Skeletal muscle cell (primary cell): ENCODE data around the gene RNASE7.
"Not testable (repeated sequence)": the region's sequence is repeated elsewhere in the genome, so short reads cannot be mapped to it uniquely, and the experiment has no call there.

ENCODE experiments used
- DNase-seq: peaks from one replicate; pipeline ENCODE4 v3.0.0-alpha.2; 2010; ENCODE audit warnings: low read depth
- H3K4me3 ChIP-seq: 2 replicates; pipeline ENCODE4 v1.5.1; 2011; ENCODE audit warnings: low read depth, mild to moderate bottlenecking, control low read depth, low read length, moderate library complexity

Gene RNASE7, protein sequence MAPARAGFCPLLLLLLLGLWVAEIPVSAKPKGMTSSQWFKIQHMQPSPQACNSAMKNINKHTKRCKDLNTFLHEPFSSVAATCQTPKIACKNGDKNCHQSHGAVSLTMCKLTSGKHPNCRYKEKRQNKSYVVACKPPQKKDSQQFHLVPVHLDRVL

DNA sequence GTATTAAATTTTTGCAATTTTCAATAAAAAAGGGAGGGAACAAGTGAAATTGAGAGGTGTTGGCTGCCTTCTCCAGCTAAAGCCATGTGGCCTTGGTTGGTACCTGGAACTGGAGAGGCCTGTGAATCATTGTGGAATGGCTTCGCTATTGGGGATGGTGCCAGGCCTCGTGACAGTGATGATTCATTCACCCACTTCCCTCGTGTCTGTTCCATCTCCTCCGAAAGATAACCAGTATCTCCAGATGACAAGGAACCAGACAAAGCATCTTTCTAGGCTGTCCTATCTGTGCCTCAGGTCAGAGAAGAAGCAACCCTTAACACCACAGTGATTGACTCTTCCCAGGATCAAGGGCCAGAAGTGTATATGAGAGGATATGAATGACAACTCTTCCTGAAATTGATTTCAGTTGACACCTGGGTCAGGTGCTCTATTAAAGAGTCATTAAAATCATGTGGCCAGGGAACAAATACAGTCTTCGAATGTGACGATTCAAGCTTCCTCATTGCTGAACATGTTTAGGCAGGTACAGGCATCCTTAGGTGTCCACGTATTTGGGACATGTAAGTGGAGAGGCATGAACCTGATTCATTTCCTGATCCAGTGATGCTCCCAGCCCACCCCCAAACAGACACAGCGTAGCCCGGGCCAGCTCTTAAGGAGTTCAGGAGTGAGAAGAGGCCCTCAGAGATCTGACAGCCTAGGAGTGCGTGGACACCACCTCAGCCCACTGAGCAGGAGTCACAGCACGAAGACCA, at the start of gene RNASE7:
TSS of gene RNASE7 (plus strand) at position 687 of the 758 bp plus-strand sequence. CDS start 631 bp downstream, outside the sequence.
- DNase-seq: no peak
- H3K4me3 ChIP-seq: no peak within 1 kb of the TSS

DNA sequence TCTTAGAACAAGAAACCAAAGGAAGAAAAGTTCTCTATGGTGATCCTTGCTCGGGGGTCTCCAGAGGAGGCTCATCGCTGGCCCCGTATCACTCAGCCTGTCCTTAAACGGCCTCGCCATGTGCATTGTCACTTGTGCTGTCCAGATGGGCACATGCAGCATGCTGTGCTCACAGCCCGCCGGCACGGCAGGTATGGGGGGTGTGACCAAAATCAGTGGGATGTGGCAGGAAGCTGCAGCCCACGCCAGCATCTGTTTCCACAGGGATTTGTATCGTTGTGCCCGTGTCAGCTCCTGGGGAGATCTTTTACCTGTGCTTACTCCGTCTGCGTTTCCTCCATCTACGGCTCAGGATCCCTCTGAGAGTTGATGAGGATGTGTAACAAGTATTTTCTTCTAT, 45.6 kb upstream of the RNASE7 start:
- DNase-seq: no peak
- H3K4me3 ChIP-seq: no peak overlapping the region

DNA sequence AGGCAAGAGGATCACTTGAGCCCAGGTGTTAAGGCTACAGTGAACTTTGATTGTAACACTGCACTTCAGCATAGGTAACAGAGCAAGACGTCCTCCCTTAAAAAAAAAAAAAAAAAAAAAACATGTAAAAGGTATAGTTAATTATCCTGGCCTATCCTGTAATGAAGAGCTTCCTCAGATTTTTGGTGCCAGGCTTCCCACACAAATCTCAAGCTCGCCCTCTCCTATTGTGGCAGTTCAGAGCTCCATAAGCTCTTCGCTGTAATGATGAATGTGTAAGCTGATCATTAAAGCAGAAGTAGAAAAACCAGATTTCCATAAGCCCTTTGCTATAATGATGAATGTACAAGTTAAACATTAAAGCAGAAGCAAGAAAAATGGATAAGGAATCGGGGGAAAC, 45.0 kb upstream of the RNASE7 start:
- H3K4me3 ChIP-seq: no peak overlapping the region
- no peak for DNase-seq

DNA sequence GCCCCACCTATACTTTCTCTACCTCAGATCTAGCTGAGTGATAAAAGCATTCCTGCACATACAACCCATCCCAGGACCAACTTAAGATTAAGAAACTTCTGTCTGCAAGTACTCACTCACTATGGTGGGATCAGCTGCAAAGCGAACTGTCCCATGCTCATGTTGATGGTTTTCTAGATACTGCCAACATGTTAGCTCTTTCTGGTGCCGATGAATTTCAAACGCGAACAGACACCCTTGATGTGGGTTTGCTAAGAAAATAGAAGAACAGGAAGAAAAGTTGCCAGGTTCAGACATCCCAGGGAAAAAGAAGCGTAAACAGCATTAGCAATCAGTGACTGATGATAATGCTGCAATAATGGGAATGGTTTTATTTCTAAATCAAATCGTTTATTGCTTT, 44.6 kb upstream of the RNASE7 start:
- DNase-seq: no peak
- no peak overlapping the region for H3K4me3 ChIP-seq

- DNase-seq: no peak
- no peak overlapping the region for H3K4me3 ChIP-seq
These were observed 44.0 kb upstream of the RNASE7 start for GRCh38 chr14:20998139-20998538.

GRCh38 chr14:20998674-20999366, 43.3 kb upstream of the RNASE7 start, which contains the start of gene SLC39A2:
SLC39A2 (plus strand) TSS chr14:20999293; CDS start chr14:20999447, 154 bp downstream.
- H3K4me3 ChIP-seq: no peak within 1 kb of the TSS
- peak; percentile 28 for DNase-seq

DNA sequence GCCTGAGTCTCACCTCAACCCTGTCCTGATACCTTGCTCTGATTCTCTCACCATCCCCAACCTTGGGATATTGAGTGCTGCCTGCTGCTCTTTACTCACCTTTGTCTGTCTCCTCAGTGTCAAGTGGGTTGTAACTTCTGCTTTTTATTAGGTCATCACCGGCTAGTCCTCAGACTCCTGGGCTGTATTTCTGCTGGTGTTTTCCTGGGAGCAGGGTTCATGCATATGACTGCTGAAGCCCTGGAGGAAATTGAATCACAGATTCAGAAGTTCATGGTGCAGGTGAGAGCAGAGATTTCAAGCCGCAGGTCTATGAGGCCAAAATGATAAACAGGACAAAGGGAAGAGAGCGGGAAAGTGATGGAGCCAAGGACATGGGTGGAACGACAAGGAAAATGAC, 42.6 kb upstream of the RNASE7 start:
- no peak overlapping the region for H3K4me3 ChIP-seq
- DNase-seq: no peak

GRCh38 chr14:21001218-21001617, 40.9 kb upstream of the RNASE7 start:
- H3K4me3 ChIP-seq: no peak overlapping the region
- DNase-seq: no peak

DNA sequence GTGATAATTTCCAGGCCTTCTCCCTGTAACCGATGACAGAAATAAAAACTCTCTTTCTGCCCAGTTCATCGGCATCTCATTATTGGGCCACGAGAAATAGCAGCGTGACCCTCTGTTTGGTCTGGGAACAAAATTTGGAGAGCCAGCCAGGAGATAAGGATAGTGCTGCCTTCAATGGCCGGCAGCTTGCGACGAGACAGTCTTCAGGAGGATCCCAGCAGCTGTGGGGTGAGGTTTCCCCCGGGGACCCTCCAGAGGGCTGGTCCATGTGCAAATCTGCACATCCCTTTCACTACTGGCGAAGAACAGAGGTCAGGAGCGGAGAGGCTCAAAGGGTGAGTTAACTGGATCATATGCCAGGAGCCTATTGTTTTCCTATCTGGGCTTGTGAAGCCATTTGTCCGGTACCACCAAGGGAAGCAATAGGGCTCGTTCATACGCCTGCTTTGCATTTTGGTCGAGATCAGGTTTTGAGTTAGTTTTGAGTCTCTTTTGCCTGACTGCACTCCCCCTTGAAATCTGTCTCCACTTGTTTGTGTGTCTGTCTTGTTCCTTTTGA, 38.3 kb upstream of the RNASE7 start:
- DNase-seq: no peak
- no peak overlapping the region for H3K4me3 ChIP-seq

DNA sequence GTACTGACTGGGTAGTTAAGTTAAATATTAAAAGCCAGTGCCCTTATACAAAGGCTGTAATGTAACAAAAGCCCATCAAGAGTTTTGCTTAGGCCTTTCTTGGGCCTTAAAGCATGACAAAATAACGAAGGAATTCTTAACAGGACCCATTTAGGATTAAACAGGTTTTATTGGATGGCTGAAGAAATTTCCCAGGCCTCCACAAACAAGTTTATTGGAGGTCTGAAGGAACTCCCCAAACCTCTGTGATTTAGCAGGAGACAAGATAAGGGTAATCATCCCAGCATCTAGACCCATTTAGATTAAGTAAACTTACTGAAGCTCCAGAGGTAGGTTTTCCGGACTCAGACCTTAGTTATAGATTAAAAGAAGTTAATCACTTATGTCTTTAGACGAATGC, 32.4 kb upstream of the RNASE7 start:
- not testable (repeated sequence) for DNase-seq

DNA sequence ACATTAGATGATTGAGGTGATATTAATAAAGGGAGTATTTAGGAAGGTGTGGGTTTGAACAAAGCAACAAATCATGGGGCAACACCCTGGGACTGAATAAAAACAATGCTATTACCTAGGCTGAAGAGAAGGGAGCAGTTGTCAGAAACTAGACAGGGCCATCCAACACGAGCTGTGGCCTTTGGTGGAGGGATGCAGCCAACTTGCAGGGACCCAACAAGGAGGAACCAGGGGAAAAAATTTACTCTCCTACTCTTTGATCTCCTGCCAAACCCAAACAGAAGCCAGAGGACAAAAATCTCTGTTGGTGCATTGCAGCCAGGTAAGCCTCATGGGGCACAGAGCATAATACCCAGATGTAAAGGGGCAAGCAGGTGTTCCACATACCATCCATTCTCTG, 31.0 kb upstream of the RNASE7 start:
- DNase-seq: no peak
- H3K4me3 ChIP-seq: no peak overlapping the region

More for the DNA sequence above, 32.4 kb upstream of the RNASE7 start:
- H3K4me3 ChIP-seq: not testable (repeated sequence)

GRCh38 chr14:21014761-21015190, 27.4 kb upstream of the RNASE7 start:
- peak; percentile 47 for DNase-seq
- H3K4me3 ChIP-seq: no peak overlapping the region

- no peak for DNase-seq
- no peak overlapping the region for H3K4me3 ChIP-seq
These were observed 26.9 kb upstream of the RNASE7 start for GRCh38 chr14:21015312-21015711.

- no peak for DNase-seq
- no peak overlapping the region for H3K4me3 ChIP-seq
These were observed 25.6 kb upstream of the RNASE7 start for GRCh38 chr14:21016413-21017190.

- DNase-seq: no peak
- no peak overlapping the region for H3K4me3 ChIP-seq
These were observed 24.5 kb upstream of the RNASE7 start for GRCh38 chr14:21017528-21018245.

DNA sequence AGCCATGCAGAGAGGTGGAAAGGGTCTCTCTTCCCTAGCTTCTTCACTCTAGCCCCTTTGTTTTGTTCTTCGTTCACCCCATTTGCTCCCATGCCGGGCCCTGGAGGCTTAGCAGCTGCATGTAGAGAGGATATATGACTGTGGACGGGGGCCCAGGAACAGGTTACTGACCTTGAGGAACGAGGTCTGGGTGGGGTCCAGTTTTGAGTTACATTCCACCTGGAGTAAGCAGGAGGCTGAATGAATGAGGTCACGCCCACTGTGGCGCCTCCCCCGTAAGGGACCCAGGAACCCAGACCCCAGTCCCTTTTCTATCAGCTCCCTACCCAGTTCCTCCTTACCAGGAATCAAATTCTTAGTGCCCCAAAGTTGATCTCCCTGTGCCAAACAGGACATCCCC, 23.9 kb upstream of the RNASE7 start:
- H3K4me3 ChIP-seq: no peak overlapping the region
- DNase-seq: no peak

- DNase-seq: no peak
These were observed 23.4 kb upstream of the RNASE7 start for GRCh38 chr14:21018781-21019180.

DNA sequence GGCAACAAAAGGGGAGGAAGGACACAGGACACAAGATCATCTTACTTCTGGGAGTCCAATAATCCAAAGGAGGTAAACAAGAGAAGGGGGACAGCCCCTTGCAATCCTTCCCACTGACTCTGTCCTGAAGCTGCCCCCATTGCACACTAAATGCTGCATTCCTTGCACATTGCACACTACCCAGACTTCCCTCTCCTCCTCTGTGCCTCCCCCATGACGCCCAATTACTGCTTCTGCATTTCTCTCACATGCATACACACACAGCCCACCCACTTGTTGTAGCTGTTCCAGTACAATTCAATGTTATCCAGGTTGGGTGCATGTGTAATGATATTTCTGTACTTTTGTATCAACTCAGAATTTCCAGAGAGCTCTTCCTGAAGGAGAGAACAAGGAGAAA, 22.8 kb upstream of the RNASE7 start:
- H3K4me3 ChIP-seq: no peak overlapping the region
- DNase-seq: no peak

More at GRCh38 chr14:21018781-21019180, 23.4 kb upstream of the RNASE7 start:
- no peak overlapping the region for H3K4me3 ChIP-seq
